ENCODE results near the gene IGFL1. TPM values are rescaled to one million over a fixed set of nuclear protein-coding genes. Genes with fewer than 3 reads are reported as not detected.
"Not testable (repeated sequence)": the region's sequence is repeated elsewhere in the genome, so short reads cannot be mapped to it uniquely, and the experiment has no call there.

The IGFL1 gene
- not detected in 2 replicates for total RNA-seq
- long read RNA-seq = 0 reads

- peaks cover 61% of the 10 kb centered on the region for H3K27me3 Mint-ChIP-seq (ENCODE audit: low read depth)
- no peak for DNase-seq (ENCODE audit: low read depth, low spot score)
- no peaks in the 10 kb centered on the region for H3K36me3 Mint-ChIP-seq (ENCODE audit: low read depth)
- no peak for TF ChIP-seq CTCF (conservative IDR thresholded peaks at IDR 0.05)
- no peak within 1 kb of the TSS for H3K4me3 Mint-ChIP-seq
- no peaks in the 10 kb centered on the region for H3K4me1 Mint-ChIP-seq
- no peaks in the 10 kb centered on the region for H3K9me3 Mint-ChIP-seq
- H3K27ac Mint-ChIP-seq (ENCODE audit: unreplicated experiment) = no peak within 1 kb of the TSS
Measured at GRCh38 chr19:46229442-46229841, at the start of gene IGFL1. IGFL1 (plus strand) TSS chr19:46229742; CDS start chr19:46229775, 33 bp downstream.

- no peak for TF ChIP-seq CTCF (conservative IDR thresholded peaks at IDR 0.05)
- Mint-ChIP-seq H3K4me1 (no peaks in the 10 kb centered on the region), H3K9me3 (no peaks in the 10 kb centered on the region), H3K27ac (ENCODE audit: unreplicated experiment) (no peak overlapping the region), H3K36me3 (ENCODE audit: low read depth) (no peaks in the 10 kb centered on the region), H3K27me3 (ENCODE audit: low read depth) (peaks cover 28% of the 10 kb centered on the region), H3K4me3 (no peak overlapping the region)
- no peak for DNase-seq (ENCODE audit: low read depth, low spot score)
Measured at GRCh38 chr19:46180701-46181387, 48.7 kb upstream of the IGFL1 start.

GRCh38 chr19:46181388-46181779, 48.2 kb upstream of the IGFL1 start:
- H3K27me3 Mint-ChIP-seq (ENCODE audit: low read depth) = peaks cover 27% of the 10 kb centered on the region
- H3K4me3 Mint-ChIP-seq = no peak overlapping the region

GRCh38 chr19:46182476-46182875, 47.1 kb upstream of the IGFL1 start:
- DNase-seq (ENCODE audit: low read depth, low spot score) = no peak
- no peak overlapping the region for H3K4me3 Mint-ChIP-seq
- no peak overlapping the region for H3K27ac Mint-ChIP-seq (ENCODE audit: unreplicated experiment)
- no peaks in the 10 kb centered on the region for H3K36me3 Mint-ChIP-seq (ENCODE audit: low read depth)
- H3K4me1 Mint-ChIP-seq = no peaks in the 10 kb centered on the region
- H3K27me3 Mint-ChIP-seq (ENCODE audit: low read depth) = peaks cover 32% of the 10 kb centered on the region
- no peak for TF ChIP-seq CTCF (conservative IDR thresholded peaks at IDR 0.05)
- H3K9me3 Mint-ChIP-seq = no peaks in the 10 kb centered on the region

More at GRCh38 chr19:46181388-46181779, 48.2 kb upstream of the IGFL1 start:
- Mint-ChIP-seq H3K36me3 (ENCODE audit: low read depth) (no peaks in the 10 kb centered on the region), H3K27ac (ENCODE audit: unreplicated experiment) (no peak overlapping the region), H3K4me1 (no peaks in the 10 kb centered on the region), H3K9me3 (no peaks in the 10 kb centered on the region)
- TF ChIP-seq CTCF (conservative IDR thresholded peaks at IDR 0.05) = no peak
- no peak for DNase-seq (ENCODE audit: low read depth, low spot score)

- not testable (repeated sequence) for H3K9me3 Mint-ChIP-seq; H3K4me1 Mint-ChIP-seq; DNase-seq (ENCODE audit: low read depth, low spot score); H3K4me3 Mint-ChIP-seq; H3K36me3 Mint-ChIP-seq (ENCODE audit: low read depth)
- Mint-ChIP-seq H3K27me3 (ENCODE audit: low read depth) (peaks cover 34% of the 10 kb centered on the region), H3K27ac (ENCODE audit: unreplicated experiment) (peak overlapping the region; percentile 72)
Measured at GRCh38 chr19:46184775-46185710, 44.5 kb upstream of the IGFL1 start.
